CD8-positive, alpha-beta memory T cell (primary cell): ENCODE results near the gene RGS9. TPM values are rescaled to one million over a fixed set of nuclear protein-coding genes. Genes with fewer than 3 reads are reported as not detected.
A peak's percentile ranks its signal among the peaks of the same experiment; 100 is the strongest.

Experiments used
- CTCF ChIA-PET: fragments of 350-600 bp; sonication (Branson Sonifier 250); formaldehyde crosslinking; loops from one replicate; lab custom pipeline; 2021; ENCODE audit warnings: antibody characterized with exemption; lab: Charles Lee
- POLR2A ChIA-PET: fragments of 350-600 bp; sonication (Branson Sonifier 250); formaldehyde crosslinking; loops from one replicate; lab custom pipeline; 2021; ENCODE audit warnings: antibody characterized with exemption; lab: Charles Lee
- DNase-seq, 5 donors: peaks; one replicate each; pipeline versions ENCODE4 v3.0.0 to v3.0.0-alpha.2; 2020 to 2022; ENCODE audit warnings: mixed read lengths in 1 of 5
- H3K27ac ChIP-seq: one replicate; pipeline ENCODE4 v1.7.0; 2013; ENCODE audit warnings: low read depth, mild to moderate bottlenecking, low read length, moderate library complexity
- H3K27me3 ChIP-seq: 2 replicates; pipeline ENCODE4 v1.7.0; 2013; ENCODE audit warnings: low read length, mild to moderate bottlenecking; ENCODE audit not compliant: insufficient read depth, poor library complexity, severe bottlenecking
- H3K36me3 ChIP-seq: 2 replicates; pipeline ENCODE4 v1.7.0; 2013; ENCODE audit warnings: mild to moderate bottlenecking, low read length, moderate library complexity; ENCODE audit not compliant: insufficient read depth
- H3K4me1 ChIP-seq: 2 replicates; pipeline ENCODE4 v1.7.0; 2013; ENCODE audit warnings: mild to moderate bottlenecking, low read length, moderate library complexity; ENCODE audit not compliant: insufficient read depth
- H3K4me3 ChIP-seq: 2 replicates; pipeline ENCODE4 v1.7.0; 2013; ENCODE audit warnings: mild to moderate bottlenecking, low read length
- H3K9me3 ChIP-seq: 2 replicates; pipeline ENCODE4 v1.7.0; 2013; ENCODE audit warnings: mild to moderate bottlenecking, low read length
- H3K27ac Mint-ChIP-seq, 8 donors: one replicate each; pipeline ENCODE4 v1.8.0; 2020 to 2021; ENCODE audit warnings: mixed read lengths in 8 of 8, mild to moderate bottlenecking in 6 of 8, inconsistent platforms in 3 of 8, moderate library complexity in 3 of 8
- H3K27me3 Mint-ChIP-seq, 2 donors: one replicate each; pipeline ENCODE4 v1.8.0; 2020 to 2021; ENCODE audit warnings: mixed read lengths in 2 of 2, mild to moderate bottlenecking in 1 of 2, moderate library complexity in 1 of 2
- H3K36me3 Mint-ChIP-seq, 3 donors: one replicate each; pipeline ENCODE4 v1.8.0; 2020 to 2021; ENCODE audit warnings: mixed read lengths in 3 of 3, inconsistent platforms in 1 of 3, mild to moderate bottlenecking in 1 of 3
- H3K4me1 Mint-ChIP-seq, 3 donors: one replicate each; pipeline ENCODE4 v1.8.0; 2020 to 2021; ENCODE audit warnings: mixed read lengths in 3 of 3, inconsistent platforms in 1 of 3, mild to moderate bottlenecking in 1 of 3
- H3K4me3 Mint-ChIP-seq, 7 donors: one replicate each; pipeline ENCODE4 v1.8.0; 2020 to 2021; ENCODE audit warnings: mixed read lengths in 7 of 7, mild to moderate bottlenecking in 6 of 7, moderate library complexity in 4 of 7, inconsistent platforms in 2 of 7
- H3K9me3 Mint-ChIP-seq, 5 donors: one replicate each; pipeline ENCODE4 v1.8.0; 2020 to 2022; ENCODE audit warnings: mixed read lengths in 5 of 5, mild to moderate bottlenecking in 3 of 5, moderate library complexity in 2 of 5, inconsistent platforms in 1 of 5
- polyA plus RNA-seq: library from polyadenylated mRNA; unstranded; fragments of 300-500 nt; fragmentation: Illumina TruSeq; gene quantifications from one replicate; pipeline ENCODE4 v1.2.3, GENCODE V29; 2021
- total RNA-seq, 2 experiments: library from RNA; stranded (reverse); gene quantifications; one replicate each; pipeline ENCODE4 v1.2.3, GENCODE V29; 2021

The RGS9 gene
- total and polyA plus RNA-seq, 3 experiments from 2014 or later, result 1.4 to 8.9 (median 2.6) TPM

DNA sequence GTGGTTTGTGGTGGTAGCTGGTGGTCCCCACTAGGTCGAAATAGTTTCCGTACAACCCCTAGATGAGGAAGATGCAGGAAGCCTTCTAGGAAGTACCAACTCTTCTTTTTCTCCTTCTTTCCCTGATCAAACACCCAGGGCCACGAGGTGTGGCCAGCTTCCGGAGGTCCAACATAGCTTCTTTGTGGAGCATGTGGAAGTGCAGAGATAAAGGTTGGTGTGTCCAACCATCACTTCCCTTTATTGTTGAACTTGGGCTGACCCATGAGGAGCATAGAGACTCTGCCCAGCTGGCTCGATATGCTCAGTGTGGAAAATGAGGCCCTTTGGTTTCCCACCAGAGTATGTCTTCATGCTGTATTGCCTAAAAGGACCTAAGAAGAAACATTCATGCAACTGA lies 6.3 kb upstream of the RGS9 start:
- Mint-ChIP-seq H3K4me3 (no peak overlapping the region), H3K27ac (no peak overlapping the region), H3K9me3 (no peaks in the 10 kb centered on the region), H3K36me3 (no peaks in the 10 kb centered on the region), H3K4me1 (no peaks in the 10 kb centered on the region), H3K27me3 (peaks cover 4 to 20% of the 10 kb centered on the region in 2 donors)
- H3K9me3 ChIP-seq, result no peaks in the 10 kb centered on the region
- CTCF ChIA-PET, result interaction anchor here (0.9 kb wide), 1 partner anchor 30 kb away, joined by 4 read pairs; no protein-coding TSS in a partner anchor
- no peaks in the 10 kb centered on the region for H3K4me1 ChIP-seq
- no peaks in the 10 kb centered on the region for H3K27me3 ChIP-seq
- no peaks in the 10 kb centered on the region for H3K36me3 ChIP-seq
- POLR2A ChIA-PET, result no interaction called here
- no peak overlapping the region for H3K27ac ChIP-seq
- no peak for DNase-seq
- no peak overlapping the region for H3K4me3 ChIP-seq

DNA sequence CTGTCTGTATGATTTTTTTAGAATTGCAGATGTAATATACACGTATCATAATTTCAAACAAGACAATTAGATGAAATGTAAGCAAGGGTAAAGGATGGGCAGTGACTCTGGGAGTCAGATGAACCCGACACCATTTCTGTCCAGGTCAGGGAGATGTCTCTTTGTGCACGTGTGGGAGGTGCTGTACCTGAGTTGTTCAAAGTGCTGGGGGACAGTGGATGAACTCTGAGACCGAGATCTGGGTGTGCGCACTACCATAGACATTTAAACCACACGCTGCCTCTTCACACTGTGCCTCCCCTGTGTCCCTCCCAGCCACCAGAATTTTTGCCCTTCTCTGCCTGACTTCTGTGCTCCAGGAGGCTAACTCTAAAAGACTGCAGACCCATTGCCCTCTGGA lies 5.9 kb upstream of the RGS9 start:
- Mint-ChIP-seq H3K9me3 (no peaks in the 10 kb centered on the region), H3K27ac (no peak overlapping the region), H3K36me3 (no peaks in the 10 kb centered on the region), H3K27me3 (peaks cover 4 to 20% of the 10 kb centered on the region in 2 donors), H3K4me3 (no peak overlapping the region), H3K4me1 (no peaks in the 10 kb centered on the region)
- H3K4me3 ChIP-seq, result no peak overlapping the region
- H3K27me3 ChIP-seq, result no peaks in the 10 kb centered on the region
- no peaks in the 10 kb centered on the region for H3K9me3 ChIP-seq
- no peak overlapping the region for H3K27ac ChIP-seq
- DNase-seq, result no peak
- H3K4me1 ChIP-seq, result no peaks in the 10 kb centered on the region
- CTCF ChIA-PET, result interaction anchor here (0.9 kb wide), 1 partner anchor 30 kb away, joined by 4 read pairs; no protein-coding TSS in a partner anchor
- POLR2A ChIA-PET, result no interaction called here
- H3K36me3 ChIP-seq, result no peaks in the 10 kb centered on the region

DNA sequence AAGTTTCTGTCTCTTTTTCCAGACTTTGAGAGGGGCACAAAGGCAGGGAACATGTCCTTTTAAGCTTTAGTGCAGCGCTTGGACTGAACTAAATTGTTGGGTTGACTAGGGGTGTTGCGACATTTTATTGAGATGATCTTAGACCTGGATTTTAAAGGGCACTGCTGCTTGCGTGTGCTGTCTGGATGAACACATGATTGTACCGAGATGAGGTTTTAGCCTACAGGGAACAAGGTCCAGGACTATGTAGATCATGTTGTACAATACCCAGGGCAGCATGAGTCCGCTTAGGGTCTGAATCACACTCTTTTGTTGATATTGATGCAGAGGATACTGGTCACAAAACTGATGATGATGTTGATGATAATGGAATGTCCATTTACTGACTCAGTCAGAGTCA lies 5.2 kb upstream of the RGS9 start:
- Mint-ChIP-seq H3K36me3 (no peaks in the 10 kb centered on the region), H3K27me3 (peaks cover 4 to 20% of the 10 kb centered on the region in 2 donors), H3K4me3 (no peak overlapping the region), H3K27ac (no peak overlapping the region), H3K4me1 (peaks cover 2 to 5% (median 4%) of the 10 kb centered on the region in 3 donors), H3K9me3 (no peaks in the 10 kb centered on the region)
- CTCF ChIA-PET, result no interaction called here
- POLR2A ChIA-PET, result no interaction called here
- no peak overlapping the region for H3K27ac ChIP-seq
- H3K4me3 ChIP-seq, result no peak overlapping the region
- H3K4me1 ChIP-seq, result peaks cover 4% of the 10 kb centered on the region
- no peaks in the 10 kb centered on the region for H3K27me3 ChIP-seq
- H3K9me3 ChIP-seq, result no peaks in the 10 kb centered on the region
- no peaks in the 10 kb centered on the region for H3K36me3 ChIP-seq
- no peak for DNase-seq

DNA sequence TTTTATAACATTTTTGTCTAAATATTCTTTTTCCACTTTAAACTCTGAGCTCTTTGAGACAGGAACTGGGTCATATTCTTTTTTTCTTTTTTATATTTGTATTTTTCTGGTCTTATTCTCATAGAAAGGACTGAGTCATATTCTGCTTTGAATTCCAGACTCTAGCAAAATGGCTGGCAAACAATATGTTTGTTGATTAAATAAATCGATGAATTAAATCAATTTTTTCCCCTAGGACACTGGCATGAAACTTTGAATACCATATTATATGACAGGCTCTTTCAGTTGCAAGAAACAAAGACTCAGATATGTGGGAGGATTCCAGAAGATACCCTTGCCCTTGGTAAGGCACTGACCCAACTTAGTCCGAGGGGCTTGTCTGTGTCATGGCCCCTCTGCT lies 3.1 kb upstream of the RGS9 start:
- Histone ChIP-seq H3K4me3 (no peak overlapping the region), H3K36me3 (no peaks in the 10 kb centered on the region), H3K4me1 (peaks cover 21% of the 10 kb centered on the region), H3K27ac (no peak overlapping the region), H3K27me3 (no peaks in the 10 kb centered on the region), H3K9me3 (no peaks in the 10 kb centered on the region)
- POLR2A ChIA-PET, result no interaction called here
- no peak for DNase-seq
- CTCF ChIA-PET, result interaction anchor here (3.9 kb wide), 1 partner anchor 34 kb away, joined by 23 read pairs; no protein-coding TSS in a partner anchor
- H3K36me3 Mint-ChIP-seq, result no peaks in the 10 kb centered on the region
- no peaks in the 10 kb centered on the region for H3K9me3 Mint-ChIP-seq
- H3K4me3 Mint-ChIP-seq, result no peak overlapping the region
- H3K4me1 Mint-ChIP-seq, result peaks cover 19 to 26% (median 22%) of the 10 kb centered on the region in 3 donors
- H3K27ac Mint-ChIP-seq, result no peak overlapping the region
- peaks cover 2 to 11% of the 10 kb centered on the region in 2 donors for H3K27me3 Mint-ChIP-seq

DNA sequence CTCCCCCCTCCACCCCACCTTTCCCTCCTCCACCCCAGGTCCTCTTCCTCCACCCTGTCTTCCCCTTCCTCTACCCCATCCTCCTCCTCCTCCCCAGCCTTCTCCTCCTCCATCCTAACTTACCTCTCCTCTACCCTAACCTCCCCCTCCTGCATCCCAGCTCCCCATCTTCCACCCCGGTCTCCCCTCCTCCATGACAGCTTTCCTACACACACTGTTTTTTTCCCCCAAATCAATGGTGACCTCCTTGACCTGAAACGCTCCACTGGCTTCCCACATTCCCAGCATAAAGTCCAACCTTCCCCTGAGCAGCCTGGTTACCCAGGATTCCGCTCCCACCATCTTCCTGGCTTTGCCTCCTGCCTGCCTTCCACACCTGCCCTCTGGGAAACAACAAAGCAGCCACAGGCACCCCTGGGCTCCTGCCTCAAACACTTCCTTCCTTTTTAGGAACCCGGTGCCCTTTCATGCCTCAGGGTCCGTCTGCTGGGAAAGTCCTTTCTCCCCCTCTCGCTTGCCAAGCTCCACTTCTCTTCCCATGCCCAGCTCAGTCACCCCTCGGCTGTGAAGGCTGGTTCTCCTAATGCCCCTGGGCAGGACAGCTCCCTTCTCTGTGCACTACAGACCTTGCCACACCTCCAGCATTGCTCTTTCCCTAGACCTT lies 2.1 kb downstream of the RGS9 start:
- H3K27me3 ChIP-seq, result no peaks in the 10 kb centered on the region
- H3K36me3 ChIP-seq, result no peaks in the 10 kb centered on the region
- peaks cover 3 to 18% of the 10 kb centered on the region in 2 donors for H3K27me3 Mint-ChIP-seq
- POLR2A ChIA-PET, result interaction anchor here (1.2 kb wide), 1 partner anchor 16 kb away, joined by 3 read pairs; no protein-coding TSS in a partner anchor
- H3K9me3 Mint-ChIP-seq, result no peaks in the 10 kb centered on the region
- CTCF ChIA-PET, result interaction anchor here (1.2 to 1.8 kb wide), 3 partner anchors 10 to 200 kb away, joined by 3 to 4 read pairs (median 3); no protein-coding TSS in a partner anchor
- no peak overlapping the region for H3K27ac ChIP-seq
- H3K27ac Mint-ChIP-seq, result peak overlapping the region in 3 of 8 donors; percentile 42 to 96 (median 86)
- H3K4me1 ChIP-seq, result peaks cover 30% of the 10 kb centered on the region
- H3K36me3 Mint-ChIP-seq, result peaks cover 0 to 3% (median 2%) of the 10 kb centered on the region in 3 donors
- no peak for DNase-seq
- H3K9me3 ChIP-seq, result no peaks in the 10 kb centered on the region
- peak overlapping the region; percentile 18 to 77 (median 53) for H3K4me3 Mint-ChIP-seq
- no peak overlapping the region for H3K4me3 ChIP-seq
- peaks cover 44 to 56% (median 44%) of the 10 kb centered on the region in 3 donors for H3K4me1 Mint-ChIP-seq

DNA sequence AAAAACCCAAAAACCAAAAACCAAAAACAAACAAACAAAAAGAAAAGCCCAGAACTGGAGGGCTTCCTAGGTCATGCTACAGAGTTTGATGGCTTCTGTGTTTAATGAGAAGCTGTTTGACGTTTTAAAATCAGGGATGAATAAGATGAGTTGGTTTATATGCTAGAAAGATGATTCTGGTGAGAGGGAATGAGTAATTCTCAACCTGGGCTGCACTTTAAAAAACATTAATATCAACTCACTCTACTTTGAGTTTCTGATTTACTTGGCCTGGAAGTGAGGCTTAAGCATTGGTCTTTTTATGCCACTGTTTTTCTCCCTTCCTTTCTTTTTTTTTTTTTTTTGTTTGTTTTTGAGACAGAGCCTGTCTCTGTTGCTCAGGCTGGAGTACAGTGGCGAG lies 5.1 kb downstream of the RGS9 start:
- no peak overlapping the region for H3K4me3 ChIP-seq
- Mint-ChIP-seq H3K27me3 (peaks cover 6 to 18% of the 10 kb centered on the region in 2 donors), H3K36me3 (peaks cover 0 to 3% (median 2%) of the 10 kb centered on the region in 3 donors), H3K4me3 (no peak overlapping the region), H3K4me1 (peaks cover 39 to 47% (median 42%) of the 10 kb centered on the region in 3 donors), H3K27ac (no peak overlapping the region), H3K9me3 (no peaks in the 10 kb centered on the region)
- DNase-seq, result no peak
- H3K4me1 ChIP-seq, result peaks cover 25% of the 10 kb centered on the region
- H3K36me3 ChIP-seq, result no peaks in the 10 kb centered on the region
- ChIA-PET POLR2A (no interaction called here), CTCF (interaction anchor here (1.8 kb wide), 1 partner anchor 13 kb away, joined by 4 read pairs; no protein-coding TSS in a partner anchor)
- H3K9me3 ChIP-seq, result no peaks in the 10 kb centered on the region
- H3K27ac ChIP-seq, result no peak overlapping the region
- no peaks in the 10 kb centered on the region for H3K27me3 ChIP-seq

DNA sequence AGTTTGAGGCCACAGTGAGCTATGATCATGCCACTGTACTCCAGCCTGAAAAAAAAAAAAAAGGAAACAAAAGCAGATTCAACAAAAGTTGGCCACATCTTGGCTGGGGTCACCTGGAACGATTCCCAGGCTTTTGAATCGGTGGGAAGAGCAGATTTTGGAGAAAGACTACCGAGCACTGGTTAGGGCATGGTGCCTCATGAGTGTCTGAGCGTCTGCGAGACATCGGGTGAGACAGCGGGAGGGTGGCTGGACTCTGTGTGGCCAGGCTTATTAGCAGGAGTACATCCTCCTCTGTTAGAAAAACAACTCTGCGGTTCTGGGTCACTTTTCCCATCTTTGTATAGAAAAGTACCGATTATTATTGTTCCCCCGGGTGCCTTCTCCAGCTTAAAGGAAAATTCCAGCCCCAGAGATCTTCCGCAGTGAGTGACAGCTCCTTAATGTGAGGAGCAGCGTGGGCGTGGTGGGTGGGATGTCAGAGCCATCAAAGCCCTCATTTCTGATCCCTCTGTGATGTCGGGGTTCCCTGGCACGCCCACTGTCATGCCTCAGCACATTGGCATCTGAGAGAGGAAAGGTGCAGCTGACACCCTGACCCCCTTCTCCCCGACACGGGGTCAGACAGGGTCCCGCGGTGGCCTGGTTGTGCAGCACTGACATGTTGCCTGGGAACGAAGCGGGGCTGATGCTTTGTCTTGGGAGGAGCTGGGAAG lies 6.9 kb downstream of the RGS9 start:
- Mint-ChIP-seq H3K36me3 (peaks cover 0 to 3% (median 2%) of the 10 kb centered on the region in 3 donors), H3K4me3 (no peak overlapping the region), H3K27ac (peak overlapping the region in 2 of 8 donors; percentile 27 to 43), H3K4me1 (peaks cover 22 to 29% (median 29%) of the 10 kb centered on the region in 3 donors), H3K9me3 (no peaks in the 10 kb centered on the region), H3K27me3 (peaks cover 6 to 18% of the 10 kb centered on the region in 2 donors)
- ChIA-PET CTCF (no interaction called here), POLR2A (interaction anchor here (0.6 kb wide), 1 partner anchor 52 kb away, joined by 3 read pairs; no protein-coding TSS in a partner anchor)
- H3K4me3 ChIP-seq, result no peak overlapping the region
- DNase-seq, result no peak
- H3K27ac ChIP-seq, result no peak overlapping the region
- H3K4me1 ChIP-seq, result peaks cover 9% of the 10 kb centered on the region
- H3K36me3 ChIP-seq, result no peaks in the 10 kb centered on the region
- no peaks in the 10 kb centered on the region for H3K27me3 ChIP-seq
- no peaks in the 10 kb centered on the region for H3K9me3 ChIP-seq

DNA sequence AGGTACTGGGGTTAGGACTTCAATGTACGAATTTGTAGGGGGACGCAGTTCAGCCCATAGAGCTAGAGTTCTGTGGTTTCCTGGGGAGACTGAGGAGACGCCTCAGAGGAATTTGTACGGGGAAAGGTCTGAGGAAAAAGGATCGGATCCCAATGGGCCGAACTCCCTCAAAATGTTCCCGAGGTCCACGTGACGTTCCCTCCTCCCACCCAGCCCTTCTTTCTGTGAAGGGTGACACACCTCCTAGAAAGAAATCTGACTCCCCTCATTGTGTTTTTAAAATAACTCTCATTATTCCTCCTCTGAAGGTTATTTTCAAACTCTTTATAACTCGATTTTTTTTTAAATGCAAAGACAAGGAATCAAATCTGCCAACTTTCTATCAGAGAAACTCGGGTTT lies 8.6 kb downstream of the RGS9 start:
- H3K4me1 ChIP-seq, result no peaks in the 10 kb centered on the region
- Mint-ChIP-seq H3K4me1 (peaks cover 9 to 17% (median 16%) of the 10 kb centered on the region in 3 donors), H3K4me3 (no peak overlapping the region), H3K27me3 (peaks cover 5 to 6% of the 10 kb centered on the region in 2 donors), H3K9me3 (no peaks in the 10 kb centered on the region), H3K36me3 (peaks cover 0 to 3% (median 2%) of the 10 kb centered on the region in 3 donors), H3K27ac (no peak overlapping the region)
- H3K4me3 ChIP-seq, result no peak overlapping the region
- H3K27ac ChIP-seq, result no peak overlapping the region
- H3K36me3 ChIP-seq, result no peaks in the 10 kb centered on the region
- DNase-seq, result no peak
- H3K9me3 ChIP-seq, result no peaks in the 10 kb centered on the region
- POLR2A ChIA-PET, result no interaction called here
- no peaks in the 10 kb centered on the region for H3K27me3 ChIP-seq
- CTCF ChIA-PET, result interaction anchor here (2.3 kb wide), 1 partner anchor 9 kb away, joined by 7 read pairs; the partner anchor contains the start of gene RGS9
